ENCODE data around the gene CD8A.

Gene CD8A

GRCh38 chr2:86808315-86809161 lies 17.8 kb upstream of the CD8A start:
- DNase-seq = peak; percentile 82 to 88

- peak; percentile 63 to 77 for DNase-seq
Observed at GRCh38 chr2:86807468-86808275, 17.0 kb upstream of the CD8A start.

- DNase-seq = no peak
Observed at GRCh38 chr2:86807133-86807467, 16.4 kb upstream of the CD8A start.

GRCh38 chr2:86806059-86806857 lies 15.5 kb upstream of the CD8A start:
- DNase-seq = no peak

GRCh38 chr2:86800856-86801567 lies 10.3 kb upstream of the CD8A start:
- no peak for DNase-seq

GRCh38 chr2:86794861-86795260 lies 4.1 kb upstream of the CD8A start:
- DNase-seq = no peak

GRCh38 chr2:86793752-86794151 lies 3.0 kb upstream of the CD8A start:
- no peak for DNase-seq

- no peak for DNase-seq
Observed at GRCh38 chr2:86791573-86791972, 860 bp upstream of the CD8A start.

- no peak for DNase-seq
Observed at GRCh38 chr2:86790134-86790675, 508 bp downstream of the CD8A start.

- no peak for DNase-seq
Observed at GRCh38 chr2:86789687-86790133, 1.0 kb downstream of the CD8A start.

- no peak for DNase-seq
Observed at GRCh38 chr2:86788881-86789686, 1.6 kb downstream of the CD8A start.

- DNase-seq = no peak
Observed at GRCh38 chr2:86788165-86788564, 2.5 kb downstream of the CD8A start.

GRCh38 chr2:86787736-86788135 lies 3.0 kb downstream of the CD8A start:
- no peak for DNase-seq

GRCh38 chr2:86786001-86786536 lies 4.6 kb downstream of the CD8A start:
- DNase-seq = no peak

GRCh38 chr2:86785456-86785855 lies 5.3 kb downstream of the CD8A start:
- no peak for DNase-seq

GRCh38 chr2:86783615-86784339 lies 6.9 kb downstream of the CD8A start:
- DNase-seq = no peak

GRCh38 chr2:86782748-86783147 lies 8.0 kb downstream of the CD8A start:
- no peak for DNase-seq

GRCh38 chr2:86781363-86781762 lies 9.3 kb downstream of the CD8A start:
- DNase-seq = no peak

- DNase-seq = no peak
Observed at GRCh38 chr2:86779971-86780370, 10.7 kb downstream of the CD8A start.

- no peak for DNase-seq
Observed at GRCh38 chr2:86778957-86779356, 11.8 kb downstream of the CD8A start.
